Measurements from ENCODE around the gene FLRT3. TPM values are rescaled to one million over a fixed set of nuclear protein-coding genes. Genes with fewer than 3 reads are reported as not detected.

FLRT3 gene
- total RNA-seq, 1 donor from 2014 or later: 14.6 TPM

- TF ChIP-seq CTCF (IDR thresholded peaks at IDR 0.05; ENCODE audit: insufficient read depth, low read depth, low read length) (no peak), EZH2 (IDR thresholded peaks at IDR 0.05; ENCODE audit: insufficient read depth, low read length) (no peak)
- Histone ChIP-seq H3K4me2 (ENCODE audit: low read length) (no peak overlapping the region), H3K36me3 (ENCODE audit: insufficient read depth, low read length) (no peaks in the 10 kb centered on the region), H3K4me3 (ENCODE audit: insufficient read depth, low read depth, low read length) (no peak overlapping the region), H3K79me2 (ENCODE audit: insufficient read depth, low read length) (no peaks in the 10 kb centered on the region), H3K9me3 (ENCODE audit: insufficient read depth, low read depth, low read length) (no peaks in the 10 kb centered on the region), H3K27ac (ENCODE audit: low read depth, low read length) (no peak overlapping the region), H3K9ac (ENCODE audit: low read length) (no peak overlapping the region), H3K4me1 (ENCODE audit: insufficient read depth, low read length) (no peaks in the 10 kb centered on the region), H4K20me1 (ENCODE audit: insufficient read depth, low read length) (no peaks in the 10 kb centered on the region), H3K27me3 (ENCODE audit: insufficient read depth, low read length) (no peaks in the 10 kb centered on the region), H2AFZ (ENCODE audit: low read depth, low read length) (no peak overlapping the region)
- Mint-ChIP-seq H3K27me3 (ENCODE audit: low read depth, unreplicated experiment) (no peaks in the 10 kb centered on the region), H3K36me3 (ENCODE audit: low read depth, unreplicated experiment) (peaks cover 5% of the 10 kb centered on the region), H3K4me1 (ENCODE audit: low read depth, unreplicated experiment) (peaks cover 14% of the 10 kb centered on the region), H3K9me3 (ENCODE audit: unreplicated experiment) (no peaks in the 10 kb centered on the region), H3K4me3 (ENCODE audit: unreplicated experiment) (no peak overlapping the region), H3K27ac (ENCODE audit: unreplicated experiment) (no peak overlapping the region)
- no peak for FAIRE-seq
- no peak for DNase-seq (ENCODE audit: low read depth)
Observed at GRCh38 chr20:14331646-14332045, 5.8 kb downstream of the FLRT3 start.

GRCh38 chr20:14319704-14320103 lies 17.7 kb downstream of the FLRT3 start:
- H3K27me3 ChIP-seq (ENCODE audit: insufficient read depth, low read length): no peaks in the 10 kb centered on the region
- no peak for DNase-seq (ENCODE audit: low read depth)
- H3K36me3 ChIP-seq (ENCODE audit: insufficient read depth, low read length): no peaks in the 10 kb centered on the region
- H3K9ac ChIP-seq (ENCODE audit: low read length): no peak overlapping the region
- H3K4me3 ChIP-seq (ENCODE audit: insufficient read depth, low read depth, low read length): no peak overlapping the region
- Mint-ChIP-seq H3K4me1 (ENCODE audit: low read depth, unreplicated experiment) (no peaks in the 10 kb centered on the region), H3K4me3 (ENCODE audit: unreplicated experiment) (no peak overlapping the region), H3K27ac (ENCODE audit: unreplicated experiment) (no peak overlapping the region), H3K36me3 (ENCODE audit: low read depth, unreplicated experiment) (no peaks in the 10 kb centered on the region), H3K9me3 (ENCODE audit: unreplicated experiment) (no peaks in the 10 kb centered on the region), H3K27me3 (ENCODE audit: low read depth, unreplicated experiment) (no peaks in the 10 kb centered on the region)
- no peaks in the 10 kb centered on the region for H3K9me3 ChIP-seq (ENCODE audit: insufficient read depth, low read depth, low read length)
- H3K79me2 ChIP-seq (ENCODE audit: insufficient read depth, low read length): no peaks in the 10 kb centered on the region
- no peak for FAIRE-seq
- no peak overlapping the region for H3K27ac ChIP-seq (ENCODE audit: low read depth, low read length)
- H2AFZ ChIP-seq (ENCODE audit: low read depth, low read length): no peak overlapping the region
- TF ChIP-seq EZH2 (IDR thresholded peaks at IDR 0.05; ENCODE audit: insufficient read depth, low read length) (no peak), CTCF (IDR thresholded peaks at IDR 0.05; ENCODE audit: insufficient read depth, low read depth, low read length) (no peak)
- H3K4me1 ChIP-seq (ENCODE audit: insufficient read depth, low read length): no peaks in the 10 kb centered on the region
- no peak overlapping the region for H3K4me2 ChIP-seq (ENCODE audit: low read length)
- no peaks in the 10 kb centered on the region for H4K20me1 ChIP-seq (ENCODE audit: insufficient read depth, low read length)

GRCh38 chr20:14313341-14314020 lies 23.9 kb downstream of the FLRT3 start:
- no peaks in the 10 kb centered on the region for H3K9me3 ChIP-seq (ENCODE audit: insufficient read depth, low read depth, low read length)
- Mint-ChIP-seq H3K9me3 (ENCODE audit: unreplicated experiment) (no peaks in the 10 kb centered on the region), H3K27ac (ENCODE audit: unreplicated experiment) (no peak overlapping the region), H3K4me1 (ENCODE audit: low read depth, unreplicated experiment) (no peaks in the 10 kb centered on the region), H3K36me3 (ENCODE audit: low read depth, unreplicated experiment) (no peaks in the 10 kb centered on the region), H3K27me3 (ENCODE audit: low read depth, unreplicated experiment) (no peaks in the 10 kb centered on the region), H3K4me3 (ENCODE audit: unreplicated experiment) (no peak overlapping the region)
- no peak overlapping the region for H3K4me3 ChIP-seq (ENCODE audit: insufficient read depth, low read depth, low read length)
- TF ChIP-seq EZH2 (IDR thresholded peaks at IDR 0.05; ENCODE audit: insufficient read depth, low read length) (no peak), CTCF (IDR thresholded peaks at IDR 0.05; ENCODE audit: insufficient read depth, low read depth, low read length) (no peak)
- no peak for DNase-seq (ENCODE audit: low read depth)
- no peak overlapping the region for H3K9ac ChIP-seq (ENCODE audit: low read length)
- no peak overlapping the region for H3K4me2 ChIP-seq (ENCODE audit: low read length)
- FAIRE-seq: no peak
- H3K36me3 ChIP-seq (ENCODE audit: insufficient read depth, low read length): no peaks in the 10 kb centered on the region
- no peak overlapping the region for H3K27ac ChIP-seq (ENCODE audit: low read depth, low read length)
- H2AFZ ChIP-seq (ENCODE audit: low read depth, low read length): no peak overlapping the region
- H3K79me2 ChIP-seq (ENCODE audit: insufficient read depth, low read length): no peaks in the 10 kb centered on the region
- H3K27me3 ChIP-seq (ENCODE audit: insufficient read depth, low read length): no peaks in the 10 kb centered on the region
- H4K20me1 ChIP-seq (ENCODE audit: insufficient read depth, low read length): no peaks in the 10 kb centered on the region
- no peaks in the 10 kb centered on the region for H3K4me1 ChIP-seq (ENCODE audit: insufficient read depth, low read length)
